SKM-1 (cell line): Measurements from ENCODE around the gene OR10H4.
"Not testable (repeated sequence)": the region's sequence is repeated elsewhere in the genome, so short reads cannot be mapped to it uniquely, and the experiment has no call there.

ENCODE experiments used
- DNase-seq: peaks from one replicate; lab custom pipeline; 2025; ENCODE audit not compliant: unreplicated experiment; lab: John Stamatoyannopoulos, UW

OR10H4 gene, protein sequence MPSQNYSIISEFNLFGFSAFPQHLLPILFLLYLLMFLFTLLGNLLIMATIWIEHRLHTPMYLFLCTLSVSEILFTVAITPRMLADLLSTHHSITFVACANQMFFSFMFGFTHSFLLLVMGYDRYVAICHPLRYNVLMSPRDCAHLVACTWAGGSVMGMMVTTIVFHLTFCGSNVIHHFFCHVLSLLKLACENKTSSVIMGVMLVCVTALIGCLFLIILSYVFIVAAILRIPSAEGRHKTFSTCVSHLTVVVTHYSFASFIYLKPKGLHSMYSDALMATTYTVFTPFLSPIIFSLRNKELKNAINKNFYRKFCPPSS

DNA sequence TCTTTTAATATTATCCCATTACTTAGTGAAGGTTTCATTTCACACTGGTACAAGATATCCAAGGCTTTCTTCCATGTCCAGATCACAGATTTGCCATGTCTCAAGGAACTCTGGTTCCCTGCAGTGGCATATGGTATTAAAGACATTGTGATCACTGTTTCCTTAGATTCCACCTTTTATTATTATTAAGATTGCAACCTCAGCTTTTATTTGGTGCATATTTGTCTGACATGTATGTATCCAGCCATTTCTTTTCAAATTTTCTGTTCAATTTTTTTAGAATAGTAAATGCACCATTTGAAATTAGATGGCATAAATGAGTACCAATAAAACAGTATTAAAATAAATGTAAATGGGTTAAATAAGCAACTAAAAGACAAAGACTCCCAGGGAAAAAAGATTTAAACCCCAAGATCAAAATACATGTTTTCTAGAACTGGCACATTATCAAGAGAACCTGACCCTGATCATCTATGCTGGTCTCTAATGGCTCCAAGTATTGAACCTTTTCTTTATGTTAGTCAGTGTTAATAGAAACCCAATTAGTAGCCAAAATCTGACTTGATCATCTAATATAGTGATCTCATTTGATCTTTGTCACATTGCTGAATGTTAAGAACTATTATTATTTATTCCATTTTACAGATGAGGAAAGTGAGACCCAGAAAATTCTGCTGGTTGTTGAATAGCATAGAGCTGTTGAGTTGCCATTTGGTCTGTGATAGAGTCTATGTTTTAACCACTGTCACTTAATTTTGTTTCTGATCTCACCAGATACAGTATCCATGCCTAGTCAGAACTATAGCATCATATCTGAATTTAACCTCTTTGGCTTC is at the start of gene OR10H4:
Gene OR10H4 (plus strand): TSS at position 786 of the 836 bp plus-strand sequence. CDS start 0 bp downstream, at position 786.
- DNase-seq = no peak

DNA sequence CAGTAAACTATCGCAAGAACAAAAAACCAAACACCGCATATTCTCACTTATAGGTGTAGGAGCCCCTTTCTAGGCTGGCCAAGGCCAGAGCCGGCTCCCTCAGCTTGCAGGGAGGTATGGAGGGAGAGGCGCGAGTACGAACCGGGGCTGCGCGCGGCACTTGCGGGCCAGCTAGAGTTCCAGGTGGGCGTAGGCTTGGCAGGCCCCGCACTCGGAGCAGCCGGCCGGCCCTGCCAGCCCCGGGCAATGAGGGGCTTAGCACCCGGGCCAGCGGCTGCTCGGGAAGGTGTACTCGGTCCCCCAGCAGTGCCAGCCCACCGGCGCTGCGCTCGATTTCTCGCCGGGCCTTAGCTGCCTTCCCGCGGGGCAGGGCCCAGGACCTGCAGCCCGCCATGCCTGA is 49.2 kb upstream of the OR10H4 start:
- not testable (repeated sequence) for DNase-seq

DNA sequence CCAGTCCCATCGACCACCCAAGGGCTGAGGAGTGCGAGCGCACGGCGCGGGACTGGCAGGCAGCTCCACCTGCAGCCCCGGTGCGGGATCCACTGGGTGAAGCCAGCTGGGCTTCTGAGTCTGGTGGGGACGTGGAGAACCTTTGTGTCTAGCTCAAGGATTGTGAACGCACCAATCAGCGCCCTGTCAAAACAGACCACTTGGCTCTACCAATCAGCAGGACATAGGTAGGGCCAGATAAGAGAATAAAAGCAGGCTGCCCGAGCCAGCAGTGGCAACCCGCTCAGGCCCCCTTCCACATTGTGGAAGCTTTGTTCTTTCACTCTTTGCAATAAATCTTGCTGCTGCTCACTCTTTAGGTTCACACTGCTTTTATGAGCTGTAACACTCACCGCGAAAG is 48.8 kb upstream of the OR10H4 start:
- DNase-seq = not testable (repeated sequence)

DNA sequence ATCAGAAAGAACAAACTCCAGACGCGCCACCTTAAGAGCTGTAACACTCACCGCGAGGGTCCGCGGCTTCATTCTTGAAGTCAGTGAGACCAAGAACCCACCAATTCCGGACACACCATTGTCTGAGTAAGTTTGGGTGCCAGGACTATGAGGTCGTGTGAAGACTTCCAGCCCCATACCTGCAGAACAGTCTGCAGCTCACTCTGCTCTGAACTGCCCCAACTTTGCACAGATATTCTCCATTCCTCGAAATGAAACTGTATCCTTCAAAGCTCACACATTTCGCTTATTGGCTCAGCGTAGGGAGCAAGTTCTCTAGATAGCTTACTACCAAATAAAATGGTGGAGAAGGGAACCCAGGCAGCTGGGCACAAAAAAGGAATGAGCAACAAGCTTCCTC is 48.3 kb upstream of the OR10H4 start:
- no peak for DNase-seq

- DNase-seq = no peak
These were observed 46.6 kb upstream of the OR10H4 start for GRCh38 chr19:15902254-15902653.

DNA sequence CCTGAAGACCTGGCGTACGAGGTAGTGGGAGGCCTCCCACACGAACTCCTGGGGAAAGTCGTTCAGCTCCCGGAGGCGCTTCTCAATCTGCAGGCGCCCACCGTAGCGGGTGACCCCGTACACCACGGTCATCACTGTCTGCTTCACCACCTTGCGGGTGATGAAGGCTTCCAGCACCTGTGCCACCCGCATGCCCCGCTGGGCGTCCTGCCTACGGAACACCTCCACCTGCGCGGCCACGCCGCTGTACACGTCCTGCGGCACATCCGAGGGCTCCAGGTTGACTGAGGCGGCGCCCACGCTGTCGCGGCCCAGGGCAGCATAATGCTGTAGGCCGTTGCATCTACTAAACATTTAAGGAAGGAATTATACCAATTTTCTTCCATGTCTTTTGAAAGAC is 45.9 kb upstream of the OR10H4 start:
- not testable (repeated sequence) for DNase-seq

DNA sequence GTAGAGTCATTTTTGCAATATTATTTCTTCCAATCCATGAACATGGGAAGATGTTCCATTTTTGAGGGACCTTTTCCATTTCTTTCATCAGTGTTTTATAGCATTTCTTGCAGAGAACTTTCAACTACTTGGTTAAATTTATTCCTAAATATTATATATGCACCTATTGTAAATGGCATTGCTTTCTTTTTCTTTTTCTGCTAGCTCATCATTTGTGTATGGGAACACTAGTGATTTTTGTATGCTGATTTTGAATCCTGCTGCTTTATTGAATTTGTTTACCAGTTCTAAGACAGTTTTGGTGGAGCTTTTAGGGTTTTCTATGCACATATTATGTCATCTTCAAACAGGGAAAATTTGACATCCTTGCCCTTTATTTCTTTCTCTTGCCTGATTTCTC is 43.8 kb upstream of the OR10H4 start:
- no peak for DNase-seq

- DNase-seq = no peak
These were observed 37.1 kb upstream of the OR10H4 start for GRCh38 chr19:15911599-15912235.

GRCh38 chr19:15913384-15913783 is 35.4 kb upstream of the OR10H4 start:
- no peak for DNase-seq

DNA sequence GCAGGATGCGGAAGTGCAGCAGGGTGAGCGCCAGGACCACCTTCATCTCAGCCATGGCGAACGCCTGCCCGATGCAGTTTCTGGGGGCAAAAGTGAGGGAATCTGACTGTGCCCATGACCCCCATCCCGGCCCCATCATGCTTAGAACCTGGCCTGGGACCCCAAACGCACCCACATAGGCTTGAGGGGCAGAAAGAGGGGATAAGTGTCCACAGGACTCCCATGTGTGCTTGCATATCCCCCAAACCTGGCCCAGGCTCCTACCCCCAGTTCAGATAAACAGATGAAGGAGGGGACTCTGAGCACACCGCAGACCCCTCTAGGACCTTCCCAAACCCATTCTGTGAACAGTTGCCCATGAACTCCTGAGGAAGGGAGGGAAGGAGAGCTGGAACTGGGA is 35.0 kb upstream of the OR10H4 start:
- DNase-seq = no peak

- no peak for DNase-seq
These were observed 33.7 kb upstream of the OR10H4 start for GRCh38 chr19:15915109-15915508.

DNA sequence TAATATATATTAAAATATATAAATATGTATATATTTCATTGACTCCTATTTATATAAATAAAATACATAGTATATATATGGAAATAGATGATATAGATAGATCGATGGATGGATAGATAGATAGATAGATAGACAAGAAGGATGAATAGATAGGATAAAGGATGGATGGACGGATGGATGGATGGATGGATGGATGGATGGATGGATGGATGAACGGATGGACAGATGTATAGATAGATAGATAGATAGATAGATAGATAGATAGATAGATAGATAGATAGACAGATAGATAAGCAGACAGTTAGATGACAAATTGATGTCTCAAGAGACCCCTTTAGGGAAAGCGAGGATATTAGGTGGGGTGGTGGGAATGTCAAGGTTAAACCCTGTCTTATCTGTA is 29.6 kb upstream of the OR10H4 start:
- DNase-seq = no peak

GRCh38 chr19:15922021-15922420 is 26.8 kb upstream of the OR10H4 start:
- DNase-seq = no peak

DNA sequence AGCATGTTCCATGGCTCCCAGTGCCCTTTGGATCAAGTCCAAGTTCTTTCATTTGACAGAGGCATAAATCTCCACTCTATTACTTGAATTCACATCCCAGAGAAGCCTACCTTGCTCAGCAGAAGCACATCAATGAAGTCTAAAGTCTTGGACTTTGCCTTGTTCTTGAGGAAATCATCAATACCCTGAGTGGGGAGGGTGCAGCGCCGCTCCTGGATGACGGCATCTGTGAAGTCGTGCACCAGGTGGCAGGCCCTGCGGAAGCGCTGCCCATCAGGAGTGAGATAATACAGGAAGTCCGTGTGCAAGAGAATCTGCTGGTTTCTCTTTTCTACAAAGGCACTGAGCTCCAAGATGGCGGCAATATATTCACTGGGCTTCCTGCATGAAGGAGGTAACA is 25.1 kb upstream of the OR10H4 start:
- no peak for DNase-seq

DNA sequence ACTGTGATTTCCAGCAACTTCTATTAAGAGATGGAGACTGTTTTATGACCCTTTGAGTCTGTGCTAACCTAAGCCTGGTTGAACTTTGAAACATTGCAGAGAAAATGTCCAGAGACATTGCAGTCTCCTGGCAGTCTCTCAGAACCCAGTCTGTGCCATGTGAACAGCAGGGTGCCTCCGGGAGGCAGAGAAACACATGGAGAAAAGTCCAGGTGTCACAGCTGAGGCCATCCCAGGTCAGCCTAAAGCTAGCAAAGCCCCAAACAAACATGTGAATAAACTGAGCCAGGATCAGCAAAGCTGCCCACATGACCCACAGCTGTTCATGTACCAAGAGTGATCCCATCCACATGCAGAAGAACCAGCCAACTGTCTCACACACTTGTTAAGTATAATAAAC is 22.3 kb upstream of the OR10H4 start:
- DNase-seq = no peak

DNA sequence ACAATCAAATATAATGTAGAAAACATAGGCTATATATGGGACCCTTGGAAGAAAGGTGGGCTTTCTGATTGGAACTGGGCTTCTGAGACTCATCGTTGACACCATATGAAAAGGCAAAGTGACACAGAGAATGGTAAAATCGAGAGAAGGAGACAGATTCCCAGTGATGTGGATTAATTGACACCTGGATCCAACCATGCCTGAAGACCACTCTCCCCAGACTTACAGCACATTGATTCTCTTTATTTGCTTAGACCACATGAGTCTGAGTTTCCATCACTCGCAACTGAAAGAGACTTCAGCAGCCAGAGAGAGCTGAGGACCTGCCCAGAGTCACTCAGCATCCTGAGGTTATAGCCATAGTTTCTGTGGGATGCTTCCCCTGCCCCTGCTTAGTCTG is 20.5 kb upstream of the OR10H4 start:
- no peak for DNase-seq

- not testable (repeated sequence) for DNase-seq
These were observed 15.0 kb upstream of the OR10H4 start for GRCh38 chr19:15933761-15934331.

DNA sequence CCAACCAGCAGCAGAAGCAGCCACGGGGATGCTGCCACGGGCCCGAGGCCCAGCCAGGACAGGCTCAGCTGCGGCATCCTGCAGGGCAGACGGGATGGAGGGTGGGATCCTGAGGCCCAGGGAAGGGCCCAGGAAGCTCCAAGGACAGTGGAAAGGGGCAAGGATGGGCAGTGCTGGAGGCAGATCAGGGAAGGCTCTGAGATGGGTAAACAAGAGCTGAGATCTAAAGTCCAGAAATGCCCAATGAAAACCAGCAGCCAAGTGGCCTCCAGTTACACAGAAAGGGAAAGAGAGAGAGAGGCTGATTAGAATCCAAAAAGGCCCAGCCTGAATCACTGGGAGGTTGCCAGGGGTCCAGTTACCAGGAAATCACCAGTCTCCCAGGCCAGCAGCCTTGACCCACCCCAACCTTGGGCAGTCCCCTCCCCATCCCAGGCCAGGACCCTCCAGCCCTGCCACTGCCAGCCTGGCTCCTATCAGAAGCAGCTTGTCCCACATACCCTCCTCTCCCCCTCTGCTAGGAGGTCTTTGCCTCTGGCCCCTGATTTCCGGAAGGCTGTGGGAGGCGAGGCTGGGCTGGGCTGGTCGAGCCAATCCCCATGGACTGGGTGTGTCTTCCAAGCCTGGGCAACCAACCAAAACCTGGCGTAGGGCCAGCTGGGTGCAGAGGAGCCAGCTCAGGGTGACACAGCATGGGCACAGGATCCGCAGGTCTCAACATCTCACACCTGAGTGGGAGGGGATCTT is 14.3 kb upstream of the OR10H4 start, which contains the start of gene CYP4F11:
Gene CYP4F11 (minus strand): TSS at position 198 of the 747 bp plus-strand sequence. CDS start 121 bp downstream, at position 77.
- DNase-seq = no peak

DNA sequence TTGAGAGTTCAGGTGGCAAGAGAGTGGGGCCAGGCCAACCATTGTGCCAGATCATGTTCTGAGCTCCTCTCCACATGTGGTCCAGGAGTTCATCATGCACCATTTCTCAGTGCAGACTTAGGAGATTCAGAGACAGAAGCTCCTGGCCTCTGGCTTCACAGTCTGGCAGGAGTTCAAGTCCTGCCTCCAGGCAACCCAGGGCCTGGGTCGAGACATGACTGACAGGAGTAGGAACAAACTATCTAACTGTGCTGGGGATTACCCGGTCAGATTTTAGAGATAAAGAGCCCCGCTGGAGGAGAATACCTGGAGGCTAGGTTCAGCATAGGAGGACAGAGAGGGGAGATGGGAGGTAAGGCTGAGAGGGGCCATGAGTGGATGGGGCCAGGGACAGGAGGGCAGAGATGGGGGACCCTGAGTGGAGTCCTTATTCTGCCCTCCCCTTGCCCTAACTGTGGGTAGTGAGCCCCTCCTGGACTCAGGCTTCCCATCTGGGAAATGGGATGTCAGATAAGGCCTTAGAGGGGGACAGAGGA is 13.6 kb upstream of the OR10H4 start:
- DNase-seq = no peak

GRCh38 chr19:15936173-15936572 is 12.6 kb upstream of the OR10H4 start:
- DNase-seq = no peak
